Measurements from ENCODE around the gene C1QTNF8.

DNA sequence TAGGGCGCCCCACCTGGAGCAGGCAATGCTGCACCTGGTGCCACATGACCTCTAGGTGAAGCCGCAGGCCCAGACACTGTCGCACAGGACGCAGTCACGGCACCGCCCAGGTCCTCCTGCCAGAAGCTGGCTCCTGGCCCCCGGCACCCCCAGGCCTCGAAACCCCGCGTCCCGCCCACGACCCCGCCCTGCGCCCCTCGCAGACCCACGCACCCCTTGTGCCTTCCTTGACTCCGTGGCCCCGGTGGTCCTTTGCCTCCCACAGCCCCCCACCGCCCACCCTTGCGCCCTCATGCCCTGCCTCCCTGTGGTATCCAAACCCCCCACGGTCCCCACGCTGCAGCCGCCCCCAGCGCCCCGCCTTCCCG is 6.3 kb upstream of the C1QTNF8 start:
- TF ChIP-seq, protein P1, sequence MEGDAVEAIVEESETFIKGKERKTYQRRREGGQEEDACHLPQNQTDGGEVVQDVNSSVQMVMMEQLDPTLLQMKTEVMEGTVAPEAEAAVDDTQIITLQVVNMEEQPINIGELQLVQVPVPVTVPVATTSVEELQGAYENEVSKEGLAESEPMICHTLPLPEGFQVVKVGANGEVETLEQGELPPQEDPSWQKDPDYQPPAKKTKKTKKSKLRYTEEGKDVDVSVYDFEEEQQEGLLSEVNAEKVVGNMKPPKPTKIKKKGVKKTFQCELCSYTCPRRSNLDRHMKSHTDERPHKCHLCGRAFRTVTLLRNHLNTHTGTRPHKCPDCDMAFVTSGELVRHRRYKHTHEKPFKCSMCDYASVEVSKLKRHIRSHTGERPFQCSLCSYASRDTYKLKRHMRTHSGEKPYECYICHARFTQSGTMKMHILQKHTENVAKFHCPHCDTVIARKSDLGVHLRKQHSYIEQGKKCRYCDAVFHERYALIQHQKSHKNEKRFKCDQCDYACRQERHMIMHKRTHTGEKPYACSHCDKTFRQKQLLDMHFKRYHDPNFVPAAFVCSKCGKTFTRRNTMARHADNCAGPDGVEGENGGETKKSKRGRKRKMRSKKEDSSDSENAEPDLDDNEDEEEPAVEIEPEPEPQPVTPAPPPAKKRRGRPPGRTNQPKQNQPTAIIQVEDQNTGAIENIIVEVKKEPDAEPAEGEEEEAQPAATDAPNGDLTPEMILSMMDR (IDR thresholded peaks at IDR 0.05; ENCODE audit: borderline replicate concordance, extremely low read depth, low read length, poor library complexity, severe bottlenecking), result no peak
- TF ChIP-seq EZH2 (IDR thresholded peaks at IDR 0.05; ENCODE audit: borderline replicate concordance, low read depth, low read length, severe bottlenecking), result no peak

Measured in DND-41 (cell line).